GM18870 (cell line): ENCODE measurements around the gene ARHGAP11A.
"Not testable (repeated sequence)": the region's sequence is repeated elsewhere in the genome, so short reads cannot be mapped to it uniquely, and the experiment has no call there.

ENCODE experiments used
- ATAC-seq: cut with Tn5 transposase; IDR thresholded peaks from one replicate; pipeline ENCODE4 v1.9.1; 2021; ENCODE audit warnings: moderate library complexity; ENCODE audit not compliant: unreplicated experiment

Gene ARHGAP11A

DNA sequence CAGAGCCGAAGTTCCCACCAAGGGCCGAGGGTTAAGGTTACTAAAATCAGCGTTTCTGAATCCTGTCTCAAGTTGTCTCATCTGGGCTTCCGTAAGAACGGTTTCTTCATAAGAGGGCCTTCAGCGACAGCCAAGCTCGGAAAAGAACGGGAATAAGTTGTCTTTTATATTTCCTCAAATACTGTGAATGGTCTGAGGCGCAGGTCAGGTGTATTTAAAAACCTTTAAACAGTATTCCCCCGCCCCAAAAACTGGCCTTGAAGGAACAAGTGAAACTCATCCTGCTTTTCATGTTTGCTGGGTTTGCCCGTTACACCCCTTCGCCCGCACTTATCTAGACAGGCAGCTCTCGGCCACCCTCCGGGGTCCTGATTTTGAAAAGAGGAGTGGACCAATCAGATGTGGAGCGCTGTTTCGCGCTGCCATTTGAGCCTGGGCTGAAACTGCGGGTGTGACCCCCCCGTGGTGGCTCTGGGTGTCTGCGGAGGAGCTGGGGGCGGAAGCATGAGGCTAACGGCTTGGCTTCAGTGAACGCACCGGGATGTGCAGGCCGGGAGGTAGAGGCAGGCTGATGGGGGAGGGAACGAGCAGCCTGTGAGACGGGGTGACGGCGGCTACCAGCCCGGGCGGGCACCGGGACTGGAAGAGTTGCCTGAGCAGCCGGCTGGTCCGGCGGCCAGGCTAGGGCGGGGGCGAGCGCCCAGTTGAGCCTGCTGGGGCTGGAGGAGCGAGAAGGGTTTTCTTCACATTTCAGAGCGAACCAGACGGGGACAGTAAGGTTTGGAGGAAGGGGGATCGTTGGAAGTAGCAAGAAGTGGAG, at the start of gene ARHGAP11A:
Gene ARHGAP11A, plus strand, starts transcription at position 454 of the 820 bp plus-strand sequence. CDS start 708 bp downstream, outside the sequence.
- ATAC-seq = peak; percentile 55

DNA sequence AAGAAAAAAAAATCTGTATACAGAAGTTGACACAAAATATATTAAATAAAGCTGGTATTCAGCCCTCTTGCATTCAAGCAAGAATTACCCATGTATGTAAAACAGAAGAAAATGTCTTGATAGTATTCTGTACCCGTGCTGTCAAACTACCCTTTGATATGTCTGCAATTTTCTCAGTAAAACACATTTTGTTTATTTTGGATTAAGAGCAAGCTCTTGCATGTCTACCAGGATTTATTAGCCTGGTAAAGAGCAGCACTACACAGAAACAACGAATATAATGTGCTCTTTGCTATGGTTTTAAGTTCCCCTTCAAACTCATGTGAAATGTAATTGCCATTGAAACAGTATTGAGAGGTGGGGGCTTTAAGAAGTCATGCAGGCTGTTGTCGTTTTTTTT, 46.3 kb upstream of the ARHGAP11A start:
- ATAC-seq = not testable (repeated sequence)

DNA sequence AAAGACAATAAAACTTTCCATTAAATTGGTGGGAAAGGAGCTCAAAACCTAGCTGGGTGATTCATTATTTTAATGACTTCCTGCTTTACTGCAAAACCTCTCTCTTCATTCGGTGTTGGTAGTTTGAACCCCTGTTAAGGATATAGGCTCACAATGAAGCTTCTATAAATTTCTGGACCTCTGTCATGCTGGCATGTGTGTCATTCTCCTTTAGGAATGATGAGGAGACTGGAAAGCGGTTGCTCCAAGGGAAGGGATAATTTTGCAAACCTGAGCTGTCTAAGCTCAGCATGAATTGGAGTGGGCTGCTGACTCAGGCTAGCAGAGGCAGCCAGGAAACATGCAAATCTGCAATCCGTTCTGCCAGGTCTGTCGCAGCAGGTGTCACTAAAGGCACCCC, 36.8 kb upstream of the ARHGAP11A start:
- ATAC-seq = not testable (repeated sequence)

DNA sequence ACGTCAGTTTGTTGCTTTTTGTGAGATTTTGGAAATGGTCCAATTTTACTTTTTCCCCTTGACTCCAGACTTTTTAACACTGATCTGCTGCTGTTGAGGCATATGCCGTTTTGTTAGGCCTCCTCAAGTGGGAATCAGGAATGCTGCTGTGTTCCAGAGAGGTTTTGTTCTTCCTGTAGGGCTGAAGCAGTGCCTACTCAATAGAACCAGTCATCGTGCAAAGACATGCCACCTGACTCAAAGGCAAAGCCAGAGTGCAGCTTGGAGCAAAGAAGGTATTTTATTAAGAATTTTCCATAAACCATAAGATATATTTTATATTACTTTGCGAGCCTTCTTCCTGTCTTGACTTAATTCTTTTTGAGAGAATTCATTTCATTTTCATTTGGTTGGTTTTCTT, 29.5 kb upstream of the ARHGAP11A start:
- not testable (repeated sequence) for ATAC-seq

- ATAC-seq = not testable (repeated sequence)
Measured at GRCh38 chr15:32593151-32593550, 22.2 kb upstream of the ARHGAP11A start, which contains the start of gene GOLGA8N. Gene GOLGA8N, plus strand, starts transcription at chr15:32593456.

GRCh38 chr15:32609518-32609917, 5.8 kb upstream of the ARHGAP11A start:
- ATAC-seq = not testable (repeated sequence)

DNA sequence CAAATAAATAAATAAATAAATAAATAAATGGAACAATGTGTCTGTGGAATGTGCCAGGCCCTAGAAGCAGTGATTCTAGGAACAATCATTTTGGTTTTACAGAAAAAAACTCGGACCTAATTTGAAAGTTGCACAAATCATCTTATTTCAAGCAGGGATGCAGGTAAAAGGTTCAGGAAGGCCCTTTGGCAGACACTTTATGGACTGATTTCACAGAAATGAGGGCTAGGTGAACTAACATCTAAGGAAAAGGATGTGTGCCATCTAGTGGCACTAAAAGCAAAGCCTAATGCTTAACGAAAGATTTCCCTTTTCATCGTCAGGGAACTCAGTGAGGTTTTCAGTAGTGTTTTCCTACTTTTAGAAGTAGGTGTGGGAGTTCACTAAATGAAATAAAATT, 4.6 kb upstream of the ARHGAP11A start:
- ATAC-seq = not testable (repeated sequence)

- ATAC-seq = peak; percentile 23
Measured at GRCh38 chr15:32614712-32615050, 623 bp upstream of the ARHGAP11A start.

DNA sequence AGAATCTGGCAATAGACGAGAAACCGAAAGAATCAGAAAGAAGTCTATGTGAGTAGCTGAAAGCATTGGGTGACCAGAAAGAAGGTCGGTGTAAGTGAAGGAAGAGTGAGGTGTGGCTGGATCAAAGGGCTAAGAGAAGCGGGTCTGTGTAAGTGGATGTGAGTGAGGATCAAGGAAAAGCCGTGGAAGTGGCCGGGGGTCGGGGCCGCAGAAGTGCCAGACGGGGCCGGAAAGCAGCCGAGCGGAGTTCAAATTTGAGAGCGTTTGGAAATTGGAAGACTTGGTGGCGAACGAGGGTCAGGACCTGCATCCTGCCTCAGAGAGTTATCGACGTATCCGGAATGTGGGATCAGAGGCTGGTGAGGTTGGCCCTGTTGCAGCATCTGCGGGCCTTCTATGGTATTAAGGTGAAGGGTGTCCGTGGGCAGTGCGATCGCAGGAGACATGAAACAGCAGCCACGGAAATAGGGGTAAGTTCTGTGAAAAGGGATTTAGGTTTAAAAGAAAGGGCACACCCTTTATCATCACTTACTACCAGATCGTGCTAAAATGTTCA, 645 bp downstream of the ARHGAP11A start:
- peak; percentile 8 for ATAC-seq

DNA sequence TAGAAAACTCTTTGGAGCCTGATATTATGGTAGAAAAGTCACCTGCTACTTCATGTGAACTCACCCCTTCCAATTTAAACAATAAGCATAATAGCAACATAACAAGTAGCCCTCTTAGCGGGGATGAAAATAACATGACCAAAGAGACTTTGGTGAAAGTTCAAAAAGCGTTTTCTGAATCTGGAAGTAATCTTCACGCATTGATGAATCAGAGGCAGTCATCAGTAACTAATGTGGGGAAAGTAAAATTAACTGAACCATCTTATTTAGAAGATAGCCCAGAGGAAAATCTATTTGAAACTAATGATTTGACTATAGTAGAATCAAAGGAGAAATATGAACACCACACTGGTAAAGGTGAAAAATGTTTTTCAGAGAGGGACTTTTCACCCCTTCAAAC, 21.1 kb downstream of the ARHGAP11A start:
- no peak for ATAC-seq

- ATAC-seq = no peak
Measured at GRCh38 chr15:32636908-32637567, 21.7 kb downstream of the ARHGAP11A start.

DNA sequence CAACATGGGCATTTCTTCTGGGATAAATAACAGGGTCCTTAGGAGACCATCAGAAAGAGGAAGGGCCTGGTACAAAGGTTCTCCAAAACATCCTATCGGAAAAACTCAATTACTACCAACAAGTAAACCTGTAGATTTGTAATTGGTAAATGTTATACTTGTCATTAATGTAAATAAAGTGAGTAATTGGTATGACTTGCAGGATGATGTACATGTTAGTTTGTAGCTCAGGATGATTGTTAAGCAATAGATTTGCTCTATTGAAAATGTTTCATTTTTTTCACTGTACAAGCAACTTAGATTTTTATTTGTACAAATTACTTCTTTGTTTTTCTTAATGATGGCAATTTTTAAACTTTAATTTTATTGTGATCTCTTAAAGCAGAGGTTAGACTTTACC, 22.4 kb downstream of the ARHGAP11A start:
- ATAC-seq = no peak

DNA sequence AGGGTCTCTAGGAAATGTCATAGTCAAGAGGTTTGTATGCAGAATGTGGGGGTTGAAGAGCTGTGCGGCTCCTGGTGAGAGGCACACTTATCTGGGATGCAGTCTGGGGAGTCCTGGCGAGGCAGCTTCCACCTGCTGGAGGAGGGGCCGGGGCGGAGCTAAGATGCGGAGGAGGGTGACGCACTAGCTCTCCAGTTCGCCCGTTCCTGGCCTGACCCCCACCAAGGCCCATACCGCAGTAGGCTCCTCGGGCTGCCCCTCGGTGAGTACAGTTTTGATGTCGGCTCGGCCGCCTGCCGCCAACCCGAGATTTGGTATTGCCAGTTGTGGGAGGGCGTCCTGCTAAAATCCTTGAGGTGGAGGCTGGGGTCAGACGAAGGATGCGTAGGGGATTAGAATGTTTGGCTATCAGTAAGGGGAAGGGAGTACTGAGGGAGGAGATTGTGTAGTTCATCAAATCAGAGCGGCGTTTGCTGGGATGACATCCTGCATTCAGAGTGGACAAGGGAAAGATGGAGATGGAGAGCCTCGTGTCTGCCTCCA, 26.3 kb downstream of the ARHGAP11A start, which contains the start of gene SCG5:
Gene SCG5, plus strand, starts transcription at position 194 of the 543 bp plus-strand sequence. CDS start 1,883 bp downstream, outside the sequence.
- ATAC-seq = no peak

GRCh38 chr15:32642667-32643435, 27.5 kb downstream of the ARHGAP11A start:
- no peak for ATAC-seq

GRCh38 chr15:32643907-32644445, 28.7 kb downstream of the ARHGAP11A start:
- no peak for ATAC-seq

GRCh38 chr15:32646291-32646690, 31.0 kb downstream of the ARHGAP11A start:
- no peak for ATAC-seq

DNA sequence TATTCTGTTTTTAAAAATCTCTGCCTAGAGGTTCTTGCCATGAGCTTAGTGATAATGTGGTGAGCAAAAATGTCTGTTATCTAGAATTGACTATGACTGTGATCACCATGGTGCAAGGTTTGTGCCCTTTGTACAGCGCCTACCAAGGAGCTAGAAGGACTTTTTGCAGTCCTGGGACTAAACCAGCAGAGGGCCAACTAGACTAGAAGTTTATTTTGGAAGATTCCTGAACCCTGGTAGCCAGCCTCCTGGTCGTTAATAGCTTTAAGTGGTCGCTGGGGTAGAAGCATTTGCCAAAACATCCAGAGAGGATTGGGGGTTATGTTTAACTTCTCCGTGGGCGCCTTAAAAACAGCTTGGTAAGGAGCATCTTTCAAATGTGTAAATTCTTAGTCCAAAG, 34.0 kb downstream of the ARHGAP11A start:
- no peak for ATAC-seq

DNA sequence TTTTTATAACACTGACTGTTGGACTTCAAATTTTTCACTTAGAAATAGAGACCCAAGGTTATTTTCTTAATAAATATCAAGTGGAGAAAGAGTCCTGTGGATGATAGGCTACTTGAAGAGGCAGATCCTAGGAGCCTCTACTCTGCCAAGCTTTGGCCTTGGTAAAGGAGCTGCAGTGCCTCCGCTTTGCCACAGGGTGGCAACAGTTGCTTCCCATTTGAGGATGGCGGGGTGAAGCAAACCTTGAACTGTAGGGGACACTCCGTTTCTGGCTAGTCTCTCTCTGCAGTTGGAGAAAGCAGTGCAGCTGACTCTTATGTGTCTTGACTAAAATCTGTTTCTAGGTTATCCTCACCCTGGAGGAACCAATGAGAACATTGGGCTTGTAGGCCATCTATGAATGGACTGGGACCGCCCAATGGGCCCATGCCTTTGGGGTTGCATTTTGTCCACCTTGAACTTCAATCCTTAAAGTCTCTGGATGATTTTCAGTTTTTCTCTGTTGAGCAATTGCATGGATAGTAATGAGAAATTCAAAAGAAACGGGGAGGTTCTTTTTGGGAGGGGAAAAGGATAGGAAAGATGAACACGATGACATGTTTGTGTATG, 36.0 kb downstream of the ARHGAP11A start:
- ATAC-seq = peak; percentile 65

GRCh38 chr15:32652178-32652577, 36.9 kb downstream of the ARHGAP11A start:
- ATAC-seq = no peak

GRCh38 chr15:32656091-32656490, 40.8 kb downstream of the ARHGAP11A start:
- no peak for ATAC-seq
